Glutamatergic neuron (in vitro differentiated cells): ENCODE measurements around the gene SPEM1. TPM values are rescaled to one million over a fixed set of nuclear protein-coding genes. Genes with fewer than 3 reads are reported as not detected.

ENCODE experiments used
- DNase-seq: peaks from one replicate; pipeline ENCODE4 v3.0.0; 2022
- H3K27ac Mint-ChIP-seq: one replicate; pipeline ENCODE4 v1.8.0; 2020; ENCODE audit warnings: mild to moderate bottlenecking, mixed read lengths, inconsistent platforms; ENCODE audit not compliant: unreplicated experiment
- H3K27me3 Mint-ChIP-seq: one replicate; pipeline ENCODE4 v1.8.0; 2020; ENCODE audit warnings: mild to moderate bottlenecking, moderate library complexity, mixed read lengths, inconsistent platforms; ENCODE audit not compliant: unreplicated experiment
- H3K36me3 Mint-ChIP-seq: one replicate; pipeline ENCODE4 v1.8.0; 2020; ENCODE audit warnings: mild to moderate bottlenecking, mixed read lengths, inconsistent platforms; ENCODE audit not compliant: unreplicated experiment
- H3K4me1 Mint-ChIP-seq: one replicate; pipeline ENCODE4 v1.8.0; 2020; ENCODE audit warnings: mild to moderate bottlenecking, low read depth, mixed read lengths, inconsistent platforms; ENCODE audit not compliant: unreplicated experiment
- H3K4me3 Mint-ChIP-seq: one replicate; pipeline ENCODE4 v1.8.0; 2020; ENCODE audit warnings: mild to moderate bottlenecking, mixed read lengths, inconsistent platforms; ENCODE audit not compliant: unreplicated experiment
- H3K9me3 Mint-ChIP-seq: one replicate; pipeline ENCODE4 v1.8.0; 2020; ENCODE audit warnings: mild to moderate bottlenecking, moderate library complexity, mixed read lengths, inconsistent platforms; ENCODE audit not compliant: unreplicated experiment
- CTCF ChIP-seq: fragments of 200-600 bp; sonication (generic); IDR thresholded peaks from one replicate; pipeline ENCODE4 v1.5.0; 2021; ENCODE audit not compliant: partially characterized antibody, unreplicated experiment
- total RNA-seq: library from RNA; stranded (reverse); fragmentation: NEBNext Ultra II Directional; extraction: Animal tissue kit (Norgen Biotek cat#: 25700); gene quantifications from one replicate; pipeline ENCODE4 v1.2.1, GENCODE V29; 2021; ENCODE audit not compliant: unreplicated experiment

SPEM1 gene
- total RNA-seq, 1 donor from 2014 or later: not detected

GRCh38 chr17:7459961-7460545, 39.9 kb downstream of the SPEM1 start:
- Mint-ChIP-seq H3K9me3 (peaks cover 11% of the 10 kb centered on the region), H3K4me3 (no peak overlapping the region), H3K27me3 (peaks cover 2% of the 10 kb centered on the region), H3K36me3 (peaks cover 4% of the 10 kb centered on the region), H3K4me1 (peaks cover 6% of the 10 kb centered on the region), H3K27ac (no peak overlapping the region)
- no peak for TF ChIP-seq CTCF
- DNase-seq: no peak

GRCh38 chr17:7460850-7461660, 40.9 kb downstream of the SPEM1 start:
- H3K27me3 Mint-ChIP-seq: peaks cover 2% of the 10 kb centered on the region
- H3K4me3 Mint-ChIP-seq: peak overlapping the region; percentile 22
- DNase-seq: no peak
- H3K27ac Mint-ChIP-seq: no peak overlapping the region
- H3K4me1 Mint-ChIP-seq: peaks cover 6% of the 10 kb centered on the region
- H3K9me3 Mint-ChIP-seq: peaks cover 11% of the 10 kb centered on the region
- H3K36me3 Mint-ChIP-seq: peaks cover 4% of the 10 kb centered on the region
- no peak for TF ChIP-seq CTCF

- Mint-ChIP-seq H3K27me3 (peaks cover 7% of the 10 kb centered on the region), H3K9me3 (peaks cover 8% of the 10 kb centered on the region), H3K36me3 (peaks cover 4% of the 10 kb centered on the region), H3K27ac (no peak overlapping the region), H3K4me3 (no peak overlapping the region), H3K4me1 (peaks cover 5% of the 10 kb centered on the region)
- DNase-seq: no peak
- TF ChIP-seq CTCF: no peak
Observed at GRCh38 chr17:7462474-7463371, 42.6 kb downstream of the SPEM1 start.

- DNase-seq: no peak
- peaks cover 8% of the 10 kb centered on the region for H3K9me3 Mint-ChIP-seq
- H3K27ac Mint-ChIP-seq: no peak overlapping the region
- peaks cover 4% of the 10 kb centered on the region for H3K36me3 Mint-ChIP-seq
- no peak overlapping the region for H3K4me3 Mint-ChIP-seq
- H3K27me3 Mint-ChIP-seq: peaks cover 7% of the 10 kb centered on the region
- TF ChIP-seq CTCF: no peak
- H3K4me1 Mint-ChIP-seq: peaks cover 5% of the 10 kb centered on the region
Observed at GRCh38 chr17:7463372-7463846, 43.3 kb downstream of the SPEM1 start.
